ENCODE measurements around the gene TPPP3.

GRCh38 chr16:67388591-67388990 lies 4.7 kb downstream of the TPPP3 start:
- TF ChIP-seq CTCF (IDR thresholded peaks at IDR 0.05) (no peak), EZH2 (IDR thresholded peaks at IDR 0.05; ENCODE audit: borderline replicate concordance, insufficient read depth, low read depth, low read length, poor library complexity, severe bottlenecking) (no peak)

Measured in B cell (primary cell).